HG03025 (cell line): ENCODE data around the gene C20orf204.
A peak's percentile ranks its signal among the peaks of the same experiment; 100 is the strongest.

Experiments
- ATAC-seq: cut with Tn5 transposase; IDR thresholded peaks from one replicate; pipeline ENCODE4 v1.9.1; 2021; ENCODE audit warnings: mild to moderate bottlenecking, moderate library complexity; ENCODE audit not compliant: unreplicated experiment, low FRiP score

Gene C20orf204

DNA sequence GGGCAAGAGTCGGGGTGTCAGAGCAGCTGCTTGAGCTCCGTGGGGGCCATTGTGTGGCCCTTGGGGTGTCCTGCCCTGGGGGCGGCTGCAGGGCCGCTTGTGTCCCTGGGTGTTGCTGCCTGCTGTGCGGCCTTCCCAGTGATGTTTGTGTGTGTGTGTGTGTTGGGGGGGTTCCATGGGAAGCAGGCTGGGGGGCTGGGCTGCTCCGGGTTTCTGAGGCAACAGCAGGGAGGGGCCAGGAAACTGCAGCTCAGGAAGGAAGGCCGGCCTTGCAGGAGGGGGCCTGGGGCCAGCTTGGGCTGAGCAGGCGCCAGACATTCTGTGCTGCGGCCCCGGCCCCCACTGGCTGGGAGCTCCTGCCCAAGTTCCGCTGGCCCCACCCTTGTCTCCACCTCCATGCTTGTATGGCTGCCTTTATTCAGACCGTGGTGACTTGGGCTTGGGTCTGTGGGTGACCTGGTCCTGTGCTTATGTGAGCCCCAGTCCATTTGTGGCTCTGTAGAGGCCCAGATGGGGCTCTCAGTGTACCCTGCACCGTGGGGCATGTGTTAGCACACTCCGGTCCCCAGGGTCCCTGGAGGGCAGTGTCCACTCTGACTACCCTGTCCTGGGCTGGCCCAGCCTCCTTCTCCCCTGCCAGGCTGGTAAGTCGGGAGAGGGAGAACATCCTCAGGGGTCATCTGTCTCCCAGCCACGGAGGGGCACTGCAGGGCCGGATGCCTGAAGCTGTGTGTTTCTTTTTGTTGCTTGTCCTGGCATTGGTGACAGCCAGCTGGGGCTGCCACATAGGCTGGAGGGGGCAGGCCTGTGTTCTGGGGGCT, 18.1 kb downstream of the C20orf204 start:
- ATAC-seq = no peak

DNA sequence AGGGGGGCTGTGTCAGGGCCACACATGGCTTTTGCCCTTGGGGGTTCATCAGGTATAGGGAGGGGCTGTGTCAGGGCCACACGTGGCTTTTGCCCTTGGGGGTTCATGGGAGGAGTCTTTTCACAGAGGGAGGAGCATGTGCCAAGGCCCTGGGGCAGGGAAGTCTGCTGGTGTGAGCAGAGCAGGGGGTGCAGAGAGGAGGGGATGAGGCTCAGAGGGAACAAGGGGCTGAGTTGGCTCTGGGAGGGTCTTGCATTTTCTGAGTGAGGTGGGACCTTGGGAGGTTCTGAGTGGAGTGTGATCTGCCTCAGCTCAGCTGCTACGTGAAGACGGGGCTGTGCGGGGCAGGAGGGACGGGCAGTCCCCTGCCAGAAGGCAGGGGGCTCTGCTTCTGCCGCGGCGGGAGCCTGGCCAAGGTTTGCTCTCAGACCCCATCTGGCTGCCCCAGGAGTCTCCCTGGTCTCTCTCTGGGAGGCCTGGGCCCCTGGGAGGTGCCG, 19.5 kb downstream of the C20orf204 start:
- no peak for ATAC-seq

DNA sequence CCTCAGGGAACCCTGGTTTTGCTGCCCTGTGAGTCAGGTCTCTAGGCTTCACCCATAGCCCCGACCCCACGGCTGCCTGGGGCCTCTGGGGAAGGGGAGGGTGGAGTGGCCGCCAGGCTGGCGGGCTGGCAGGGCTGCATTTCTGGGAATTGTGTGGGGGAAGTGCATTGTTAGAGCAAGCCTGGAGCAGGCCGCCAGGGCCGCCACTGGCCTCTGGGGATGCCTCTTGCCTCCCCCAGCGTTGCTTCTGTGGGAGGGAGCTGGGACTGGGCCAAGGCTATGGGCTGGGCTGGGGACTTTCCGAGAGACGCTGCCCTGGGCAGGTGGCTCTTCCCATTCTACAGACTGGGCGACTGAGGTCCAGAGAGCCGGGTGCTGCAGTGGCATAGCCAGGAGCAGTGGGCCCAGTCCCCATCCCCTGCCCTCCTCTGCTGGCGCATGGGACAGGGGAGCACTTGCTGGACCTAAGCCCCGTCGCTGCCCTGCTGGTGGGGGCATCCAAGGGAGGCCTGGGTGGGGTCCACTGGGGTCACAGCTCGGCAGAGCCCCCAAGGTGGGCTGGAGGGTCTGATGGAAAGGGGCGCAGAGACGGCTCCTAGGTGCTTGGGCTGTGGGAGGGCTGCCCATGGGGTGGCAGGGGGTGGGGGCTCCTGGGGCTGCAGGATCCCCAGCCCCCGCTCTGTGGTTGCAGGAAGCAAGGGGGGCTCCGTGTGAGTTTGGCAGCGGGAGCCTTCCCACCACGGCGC, 20.1 kb downstream of the C20orf204 start:
- no peak for ATAC-seq

DNA sequence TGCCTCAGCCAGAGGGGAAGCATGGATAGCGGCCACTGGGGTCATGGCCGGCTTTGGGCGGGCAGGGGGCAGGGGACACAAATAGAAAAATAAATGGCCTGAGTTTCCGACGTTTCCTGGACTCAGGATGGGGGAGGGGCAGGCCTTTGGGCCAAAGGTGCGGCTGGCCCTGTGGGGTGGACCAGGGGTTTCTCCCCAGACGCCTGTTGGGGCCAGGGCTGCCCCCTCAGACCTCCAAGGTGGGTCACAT, 20.6 kb downstream of the C20orf204 start:
- ATAC-seq = no peak

DNA sequence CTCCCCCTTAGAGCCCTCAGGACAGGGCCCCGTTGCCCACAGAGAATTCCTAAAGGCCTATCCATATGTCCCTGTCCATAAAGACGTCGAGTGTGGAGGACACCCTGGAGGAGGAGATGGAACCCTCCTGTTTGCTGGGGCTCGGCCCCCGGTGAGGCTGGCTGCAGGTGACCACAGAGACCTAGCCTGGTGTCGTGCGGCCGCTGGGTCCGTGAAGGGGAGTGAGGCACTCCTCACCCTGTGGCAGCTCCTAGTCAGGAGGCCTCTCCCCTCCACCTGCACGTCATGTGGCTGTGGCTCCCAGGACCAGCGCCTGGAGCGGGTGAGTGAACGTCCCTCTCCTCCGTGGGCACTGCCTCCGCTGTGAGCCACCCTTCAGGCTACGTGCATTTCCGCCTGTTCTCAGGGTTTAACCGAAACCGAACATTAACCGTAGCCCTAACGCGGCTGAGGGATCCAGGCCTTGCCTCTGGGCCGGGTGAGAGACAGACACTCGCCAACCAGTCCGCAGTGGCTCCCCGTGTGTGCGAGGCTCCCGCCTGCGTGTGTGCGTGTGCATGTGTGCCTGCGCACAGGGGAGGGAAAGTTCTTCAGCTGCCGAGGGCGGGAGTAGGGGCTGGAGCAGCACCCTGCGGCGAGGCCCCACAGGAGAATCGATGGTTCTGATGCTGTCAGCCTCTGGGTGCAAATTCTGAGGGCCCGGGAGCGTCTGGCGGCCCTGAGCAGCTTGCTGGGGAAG, 21.1 kb downstream of the C20orf204 start:
- ATAC-seq = no peak

DNA sequence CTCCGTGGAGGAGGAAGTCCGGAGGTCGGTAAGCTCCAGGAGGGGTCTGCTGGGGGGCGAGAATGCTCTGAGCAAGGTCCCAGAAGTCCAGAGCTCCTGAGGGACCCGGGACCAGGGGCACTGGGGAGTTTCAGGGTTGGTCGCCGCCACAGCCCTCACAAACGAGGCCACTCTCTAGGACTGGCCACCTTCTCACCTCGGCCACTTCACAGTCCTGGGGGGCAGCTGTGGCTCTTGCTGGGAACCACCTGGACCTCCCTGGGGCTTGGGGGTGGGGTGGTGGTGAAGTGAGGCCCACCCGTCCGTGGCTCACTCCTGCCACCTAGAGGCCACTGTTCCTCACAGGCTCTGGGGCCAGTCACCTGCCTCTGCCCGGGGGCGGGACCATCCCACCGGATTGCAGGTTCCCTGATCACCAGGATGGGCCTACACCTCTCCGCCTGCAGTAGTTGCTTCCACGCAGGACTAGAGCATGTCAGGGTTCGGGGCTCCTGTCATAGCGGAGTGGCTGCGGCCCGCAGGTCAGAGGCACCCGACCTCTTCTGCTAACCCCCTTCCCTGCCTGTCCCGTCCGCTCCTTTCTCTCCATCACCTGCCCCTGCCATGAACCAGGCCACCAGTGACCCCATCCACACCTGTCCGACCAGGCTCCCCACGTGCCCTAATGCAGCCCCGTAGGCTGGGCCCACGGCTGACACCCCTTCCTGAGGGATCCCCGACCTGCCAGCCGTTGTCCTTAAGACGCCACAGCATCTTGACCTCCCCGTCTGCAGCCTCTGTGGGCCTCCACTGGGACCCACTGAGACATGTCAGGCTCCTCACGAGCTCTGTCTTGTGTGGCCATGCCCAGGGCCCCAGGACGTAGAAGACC, 21.9 kb downstream of the C20orf204 start:
- ATAC-seq = no peak

DNA sequence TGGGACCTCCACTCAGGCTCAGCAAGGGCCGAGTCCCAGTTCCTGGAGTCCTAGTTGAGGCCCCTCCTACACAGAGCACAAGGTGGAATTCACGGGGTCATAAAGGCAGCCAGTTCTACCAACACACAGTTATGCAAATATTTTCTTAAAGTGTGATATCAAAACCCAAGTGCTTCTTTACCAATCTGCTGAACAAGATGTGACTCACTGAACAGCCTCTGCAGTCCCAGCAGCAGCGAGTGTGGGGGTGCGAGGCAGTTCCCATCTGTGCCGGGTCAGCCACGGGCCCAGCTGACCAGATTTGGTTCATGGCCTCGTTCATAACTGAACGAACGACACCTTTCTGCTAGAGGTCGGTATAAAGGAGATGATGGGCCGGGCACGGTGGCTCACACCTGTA, 22.6 kb downstream of the C20orf204 start:
- ATAC-seq = no peak

DNA sequence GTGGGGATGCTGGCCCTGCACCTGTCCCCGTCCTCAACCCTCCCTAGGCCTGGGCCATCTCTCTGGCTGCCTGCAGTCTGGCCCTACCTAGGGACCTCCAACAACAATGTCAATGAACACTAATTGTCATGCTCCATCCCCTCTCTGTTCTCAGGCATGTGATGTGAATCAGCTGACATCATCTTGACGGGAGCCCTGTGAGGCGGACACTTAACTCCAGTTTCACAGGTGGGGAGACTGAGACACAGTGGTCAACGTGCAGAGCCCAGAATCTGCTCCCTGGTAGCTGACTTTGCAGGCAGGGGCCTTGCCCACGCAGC, 26.3 kb downstream of the C20orf204 start:
- no peak for ATAC-seq

DNA sequence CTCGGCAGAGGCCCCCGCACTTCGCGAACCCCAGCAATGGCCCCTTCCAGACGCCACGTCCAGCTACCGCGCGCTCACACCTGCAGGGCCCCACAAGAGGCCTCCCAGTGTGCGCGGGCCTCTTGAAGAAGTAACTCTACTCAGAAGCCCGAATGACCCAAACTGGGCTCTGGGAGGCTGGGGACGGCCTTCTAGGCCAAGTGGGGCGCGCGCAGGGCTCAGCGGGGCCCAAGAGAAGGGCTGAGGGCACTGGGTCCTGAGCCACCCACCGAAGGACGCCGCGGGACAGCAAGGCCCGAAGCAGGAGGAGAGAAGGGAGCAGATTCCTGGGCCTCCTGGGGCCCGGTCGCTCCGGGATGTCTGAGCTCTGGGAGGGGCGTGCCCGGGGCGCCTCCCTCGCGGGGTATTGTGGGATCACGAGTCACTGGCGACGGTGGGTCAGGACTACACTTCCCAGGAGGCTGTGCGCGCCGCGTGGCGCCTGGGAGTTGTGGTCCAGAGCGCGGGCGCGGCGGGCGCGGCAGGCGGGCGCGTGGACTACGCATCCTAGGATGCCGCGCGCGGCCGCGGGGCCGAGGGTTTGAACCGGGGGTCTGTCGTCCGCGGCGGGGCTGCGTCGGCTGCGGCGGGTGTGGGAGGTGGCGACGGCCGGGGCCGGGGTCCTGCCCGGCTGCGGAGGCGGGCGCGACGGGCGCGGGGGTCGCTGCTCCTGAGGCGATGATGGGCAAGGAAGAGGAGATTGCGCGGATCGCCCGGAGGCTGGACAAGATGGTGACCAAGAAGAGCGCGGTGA, 26.8 kb downstream of the C20orf204 start, which contains the start of gene TCEA2:
TSS of gene TCEA2 (plus strand) at position 603 of the 793 bp plus-strand sequence. CDS start at position 718, 115 bp downstream.
- peak; percentile 68 for ATAC-seq

DNA sequence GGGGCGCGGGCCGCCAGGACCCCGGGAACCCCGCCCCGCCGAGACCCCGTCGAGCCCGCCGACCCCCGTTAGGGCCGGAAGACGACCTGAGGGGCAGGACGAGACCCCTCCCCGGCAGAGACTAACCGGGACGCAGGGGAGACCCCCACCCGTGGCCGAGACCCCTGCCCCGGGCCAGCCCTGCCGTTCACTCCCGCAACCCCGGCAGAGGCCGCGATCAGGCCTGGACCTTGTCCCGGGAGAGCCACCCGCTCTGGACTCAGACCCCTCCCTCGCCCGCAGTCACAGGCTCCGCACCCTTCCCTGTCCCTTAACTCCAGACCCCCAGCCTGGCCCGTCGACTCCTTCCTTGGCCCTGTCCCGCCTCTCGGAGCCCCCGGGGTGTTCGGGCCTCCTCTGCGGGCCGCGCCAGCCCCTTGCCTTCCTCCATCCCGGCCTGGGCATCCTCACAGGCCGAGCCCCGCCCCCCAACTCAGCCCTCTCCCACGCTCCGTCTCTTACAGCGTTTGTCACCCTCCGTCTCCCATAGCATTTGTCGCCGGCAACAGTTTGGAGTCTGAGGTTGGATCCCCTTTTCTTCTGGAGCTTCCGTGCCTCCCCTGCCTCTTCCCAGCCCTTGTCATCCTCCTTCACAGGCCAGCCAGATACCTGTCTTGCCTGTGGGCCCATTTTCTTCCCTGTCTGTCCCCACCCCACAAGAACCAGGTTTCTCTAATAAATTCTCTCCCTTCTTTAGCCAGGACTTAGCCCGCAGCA, 27.6 kb downstream of the C20orf204 start:
- no peak for ATAC-seq

DNA sequence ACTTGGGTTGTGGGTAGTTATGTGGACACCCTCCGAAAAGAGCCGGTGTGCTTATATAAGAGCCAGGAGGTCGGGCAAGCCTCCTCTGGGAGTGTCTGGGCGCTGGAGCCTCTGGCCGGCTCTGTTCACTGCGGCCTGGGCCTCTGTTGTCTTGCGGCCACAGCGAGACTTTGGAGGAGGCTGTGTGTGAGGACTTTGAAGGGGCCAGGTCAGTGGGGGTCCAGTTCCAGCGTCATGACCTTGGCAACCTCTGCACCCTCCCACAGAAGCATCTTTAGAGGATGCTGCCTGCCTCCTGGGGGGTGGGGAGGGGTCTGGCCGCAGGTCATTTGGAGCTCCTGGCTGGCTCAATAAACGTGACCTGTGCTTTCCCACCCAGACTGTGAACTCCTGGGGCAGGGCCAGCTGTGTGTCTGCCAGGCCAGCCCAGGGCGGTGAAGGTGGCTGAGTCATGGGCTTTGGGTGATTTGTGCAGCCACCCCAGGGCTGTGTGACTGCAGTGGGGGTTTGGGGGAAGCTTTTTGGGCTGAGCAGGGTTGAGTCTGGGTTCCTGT, 28.2 kb downstream of the C20orf204 start:
- no peak for ATAC-seq

DNA sequence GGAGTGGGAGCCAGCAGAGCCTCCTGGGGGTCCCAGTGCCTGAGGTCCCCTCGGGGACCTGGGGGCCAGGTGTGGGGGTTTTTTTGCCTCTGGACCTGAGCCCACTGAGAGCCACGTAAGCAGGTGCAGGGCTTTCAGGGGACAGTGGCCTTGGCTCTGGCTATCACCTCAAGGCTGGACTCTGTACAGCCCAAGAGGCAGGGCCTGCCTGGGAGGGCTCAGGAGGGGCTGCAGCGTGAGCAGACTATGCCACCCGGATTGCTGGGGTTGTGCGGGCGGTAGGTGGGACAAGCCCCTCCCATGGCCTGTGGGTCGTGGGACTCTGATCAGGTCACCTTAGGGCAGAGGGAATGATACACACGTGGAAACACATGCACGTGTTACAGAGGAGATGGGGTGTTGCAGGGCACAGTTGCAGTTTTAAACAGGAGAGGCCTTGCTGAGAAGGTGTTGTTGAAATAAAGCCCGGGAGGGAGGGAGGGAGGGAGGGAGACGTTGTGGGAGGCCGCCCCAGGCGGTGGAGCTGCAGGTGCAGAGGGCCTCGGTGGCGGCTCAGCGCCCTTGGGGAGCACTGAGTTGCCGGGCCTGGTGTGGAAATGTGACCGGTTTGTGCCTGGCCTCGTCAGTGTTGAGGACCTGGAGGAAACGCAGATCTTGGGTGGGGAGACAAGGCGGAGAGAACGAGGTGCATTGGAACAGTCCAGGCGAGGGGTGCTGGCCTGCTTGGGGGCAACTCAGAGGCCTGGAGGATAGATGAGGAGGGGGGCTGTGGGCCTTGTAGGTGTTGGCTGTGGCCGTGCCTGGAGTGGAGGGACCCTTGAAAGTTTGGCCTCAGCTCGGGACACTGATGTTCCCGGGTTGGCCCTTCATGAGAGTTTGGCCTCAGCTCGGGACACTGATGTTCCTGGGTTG, 29.3 kb downstream of the C20orf204 start:
- ATAC-seq = no peak

DNA sequence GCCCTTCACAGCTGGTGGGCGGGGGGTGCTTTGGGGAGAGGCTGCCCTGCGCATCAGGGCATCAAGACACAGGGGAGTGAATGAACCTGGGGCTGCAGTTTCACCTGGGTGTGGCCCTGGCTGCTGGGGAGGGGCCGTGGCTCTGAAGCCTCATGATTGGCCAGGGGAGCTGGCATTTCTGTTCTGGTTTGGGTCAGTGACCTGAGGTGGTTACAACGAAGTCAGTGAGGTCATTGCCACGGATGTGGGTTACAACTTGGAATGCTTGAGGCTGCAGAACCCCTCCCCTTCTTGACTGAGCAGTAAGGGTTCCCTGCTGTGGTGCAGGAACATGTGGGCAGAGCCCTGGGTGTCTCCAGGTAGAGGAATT, 30.0 kb downstream of the C20orf204 start:
- ATAC-seq = no peak

DNA sequence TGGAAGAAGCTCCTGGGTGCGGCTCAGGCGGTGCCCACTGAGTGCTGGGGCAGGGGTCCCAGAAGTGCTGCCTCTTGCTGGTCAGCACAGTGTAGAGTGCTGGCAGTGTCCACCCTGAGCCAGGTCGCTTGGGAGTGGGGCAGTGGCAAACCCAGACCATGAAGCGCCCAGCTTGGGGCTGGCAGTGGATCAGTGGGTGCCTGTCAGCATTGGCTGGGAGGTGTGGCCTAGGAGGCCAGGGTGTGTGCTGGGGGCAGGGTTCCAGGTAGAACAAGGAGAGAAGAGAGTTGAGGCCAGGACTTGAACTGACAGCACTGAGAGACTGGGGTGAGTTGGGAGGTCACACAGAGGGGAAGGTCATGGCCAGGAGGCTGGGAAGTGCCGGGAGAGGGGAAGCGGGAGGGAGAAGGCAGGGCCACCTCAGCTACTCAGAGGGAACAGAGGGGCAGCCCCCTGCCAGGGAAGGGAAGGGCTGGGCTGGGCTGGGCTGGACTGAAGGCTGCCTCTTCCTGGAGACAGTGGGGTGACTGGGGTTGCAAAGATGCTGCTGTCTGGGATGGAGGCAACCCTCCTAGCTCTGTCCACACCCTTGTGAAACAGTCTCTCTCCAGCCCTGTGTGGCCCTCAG, 31.1 kb downstream of the C20orf204 start:
- ATAC-seq = no peak

DNA sequence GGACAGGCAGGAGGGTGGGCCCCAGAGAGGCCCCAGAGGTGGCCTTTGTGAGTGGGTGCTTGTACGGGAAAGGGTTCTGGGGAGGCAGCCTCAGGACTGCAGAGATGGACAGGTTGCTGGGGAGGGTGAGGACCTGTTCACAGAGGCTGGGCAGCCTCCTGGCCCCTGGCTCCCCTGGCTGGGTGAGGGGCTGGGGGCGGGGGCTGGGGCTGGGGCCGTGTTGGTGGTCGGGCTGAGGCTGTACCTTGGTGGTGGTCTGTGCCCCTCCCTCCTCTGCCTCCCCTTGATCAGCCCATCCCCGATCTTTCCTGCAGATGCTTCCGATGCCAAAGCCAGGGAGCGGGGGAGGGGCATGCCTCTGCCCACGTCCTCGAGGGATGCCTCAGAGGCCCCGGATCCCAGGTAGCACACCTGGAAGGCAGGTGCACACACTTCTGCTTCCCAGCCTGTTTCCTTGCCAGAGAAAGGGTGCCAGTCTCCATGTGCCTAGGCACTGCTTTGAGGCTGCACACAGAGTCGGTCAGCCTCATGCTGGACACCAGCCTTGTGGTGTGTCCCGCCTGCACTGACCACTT, 31.8 kb downstream of the C20orf204 start:
- no peak for ATAC-seq

DNA sequence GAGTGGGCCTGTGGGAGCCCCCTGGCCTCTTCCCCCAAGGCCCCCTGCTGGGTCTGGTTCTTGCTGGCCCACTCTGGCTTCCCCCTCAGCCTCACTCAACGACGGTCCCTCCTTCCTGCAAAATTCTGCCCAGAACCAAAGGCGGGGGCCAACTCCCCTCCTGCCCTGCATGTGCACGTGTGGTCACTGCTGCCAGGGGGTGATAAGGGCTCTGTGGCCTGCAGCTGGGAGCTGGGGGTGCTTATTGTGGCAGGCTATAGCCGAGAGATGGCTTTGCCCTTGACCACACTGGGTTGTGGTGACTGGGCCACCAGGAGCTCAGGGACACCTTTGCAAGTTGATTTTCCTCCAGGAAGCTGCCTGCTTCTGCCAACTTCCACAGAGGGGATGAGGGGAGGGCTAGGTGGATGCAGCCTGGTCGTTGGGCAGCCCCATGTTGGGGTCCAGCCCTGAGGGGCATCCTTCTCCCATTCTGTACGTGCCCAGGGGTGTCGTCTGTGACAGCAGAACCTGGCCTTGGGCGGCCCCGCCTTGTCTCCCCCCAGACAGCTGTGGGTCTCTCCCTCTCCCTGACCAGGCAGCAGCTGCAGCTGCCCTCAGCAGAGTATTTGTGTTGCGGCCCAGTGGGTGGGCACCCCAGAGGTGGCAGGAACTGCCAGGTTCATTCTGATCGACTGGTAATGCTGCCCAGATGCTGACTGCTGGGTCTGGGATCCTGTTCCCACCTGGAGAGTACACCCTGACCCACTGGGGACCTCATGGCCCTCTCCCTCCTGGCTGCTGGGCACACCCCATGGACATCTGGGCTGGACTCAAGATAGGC, 32.6 kb downstream of the C20orf204 start:
- no peak for ATAC-seq
